Adrenal gland (tissue), 5 donors: ENCODE measurements around the gene FUT1.

Experiments used
- CTCF ChIP-seq, 6 experiments: fragments of 450-650 bp in 4 of 6; fragments of 200-600 bp in 2 of 6; sonication (generic) in 1 of 6; IDR thresholded peaks; 1 replicate in 5 of 6; 2 replicates in 1 of 6; pipeline versions ENCODE4 v1.5.1 to v1.8.0; 2016 to 2021; ENCODE audit warnings: antibody characterized with exemption in 6 of 6, mild to moderate bottlenecking in 2 of 6, moderate library complexity in 1 of 6
- POLR2A ChIP-seq, 2 donors: fragments of 450-650 bp; IDR thresholded peaks; one replicate each; pipeline ENCODE4 v1.6.1; 2017; ENCODE audit warnings: antibody characterized with exemption in 2 of 2, mild to moderate bottlenecking in 2 of 2, moderate library complexity in 1 of 2
- donor health status: DM: no; HTN: no; CAD: no.

GRCh38 chr19:48798937-48799336 lies 46.5 kb upstream of the FUT1 start:
- TF ChIP-seq CTCF (IDR thresholded peaks at IDR 0.05) (no peak), POLR2A (IDR thresholded peaks at IDR 0.05) (no peak)
